Osteoblast (primary cell): ENCODE data around the gene LYRM9. TPM values are rescaled to one million over a fixed set of nuclear protein-coding genes. Genes with fewer than 3 reads are reported as not detected.
A peak's percentile ranks its signal among the peaks of the same experiment; 100 is the strongest.

ENCODE experiments used
- DNase-seq: peaks from one replicate; pipeline ENCODE4 v3.0.0; 2011; ENCODE audit warnings: low spot score, mixed read lengths; ENCODE audit not compliant: insufficient read length; ENCODE audit errors: missing footprints
- H2AFZ ChIP-seq: 2 replicates; pipeline ENCODE4 v1.6.0; 2011; ENCODE audit warnings: mild to moderate bottlenecking, low read length
- H3K27ac ChIP-seq: 2 replicates; pipeline ENCODE4 v1.5.1; 2011; ENCODE audit warnings: mild to moderate bottlenecking, low read depth, low read length, moderate library complexity
- H3K27me3 ChIP-seq: 2 replicates; pipeline ENCODE4 v1.6.0; 2012; ENCODE audit warnings: mild to moderate bottlenecking, control low read depth, inconsistent platforms, low read length, moderate library complexity; ENCODE audit not compliant: insufficient read depth
- H3K36me3 ChIP-seq: 2 replicates; pipeline ENCODE4 v1.5.1; 2011; ENCODE audit warnings: mild to moderate bottlenecking, low read length, control low read depth, moderate library complexity; ENCODE audit not compliant: insufficient read depth
- H3K4me1 ChIP-seq: 2 replicates; pipeline ENCODE4 v1.5.1; 2011; ENCODE audit warnings: mild to moderate bottlenecking, low read length, control low read depth, moderate library complexity; ENCODE audit not compliant: insufficient read depth
- H3K4me2 ChIP-seq: 2 replicates; pipeline ENCODE4 v1.6.0; 2011; ENCODE audit warnings: mild to moderate bottlenecking, low read length; ENCODE audit not compliant: insufficient read depth
- H3K4me3 ChIP-seq: fragments of 200-600 bp; sonication (generic); 3 replicates; pipeline ENCODE4 v1.5.1; 2012; ENCODE audit warnings: mild to moderate bottlenecking, low read length, inconsistent platforms; ENCODE audit not compliant: insufficient read depth
- H3K79me2 ChIP-seq: 2 replicates; pipeline ENCODE4 v1.6.0; 2012; ENCODE audit warnings: mild to moderate bottlenecking, low read length, control low read depth, inconsistent platforms; ENCODE audit not compliant: insufficient read depth
- H3K9me3 ChIP-seq: 2 replicates; pipeline ENCODE4 v1.5.1; 2011; ENCODE audit warnings: low read depth, low read length, control low read depth
- H4K20me1 ChIP-seq: 2 replicates; pipeline ENCODE4 v1.6.0; 2012; ENCODE audit warnings: mild to moderate bottlenecking, low read length, control low read depth; ENCODE audit not compliant: insufficient read depth
- total RNA-seq: library from RNA; depleted of rRNA; stranded (reverse); fragments of >200 nt; gene quantifications from 2 replicates; pipeline ENCODE4 v1.2.3, GENCODE V29; 2012
- TF ChIP-seq, protein P1 (sequence below): IDR thresholded peaks from 2 replicates; pipeline ENCODE4 v1.5.1; 2011; ENCODE audit warnings: mild to moderate bottlenecking, low read depth, low read length, moderate library complexity; ENCODE audit errors: extremely low read depth

Gene LYRM9
- total RNA-seq, 1 donor = 18.1 TPM

GRCh38 chr17:27938864-27939263 is 45.7 kb upstream of the LYRM9 start:
- no peaks in the 10 kb centered on the region for H3K79me2 ChIP-seq
- H3K9me3 ChIP-seq = no peaks in the 10 kb centered on the region
- no peaks in the 10 kb centered on the region for H3K36me3 ChIP-seq
- no peaks in the 10 kb centered on the region for H3K4me1 ChIP-seq
- no peak overlapping the region for H3K27ac ChIP-seq
- H2AFZ ChIP-seq = no peak overlapping the region
- H3K27me3 ChIP-seq = peaks cover 3% of the 10 kb centered on the region
- no peak overlapping the region for H3K4me2 ChIP-seq
- TF ChIP-seq, protein P1, sequence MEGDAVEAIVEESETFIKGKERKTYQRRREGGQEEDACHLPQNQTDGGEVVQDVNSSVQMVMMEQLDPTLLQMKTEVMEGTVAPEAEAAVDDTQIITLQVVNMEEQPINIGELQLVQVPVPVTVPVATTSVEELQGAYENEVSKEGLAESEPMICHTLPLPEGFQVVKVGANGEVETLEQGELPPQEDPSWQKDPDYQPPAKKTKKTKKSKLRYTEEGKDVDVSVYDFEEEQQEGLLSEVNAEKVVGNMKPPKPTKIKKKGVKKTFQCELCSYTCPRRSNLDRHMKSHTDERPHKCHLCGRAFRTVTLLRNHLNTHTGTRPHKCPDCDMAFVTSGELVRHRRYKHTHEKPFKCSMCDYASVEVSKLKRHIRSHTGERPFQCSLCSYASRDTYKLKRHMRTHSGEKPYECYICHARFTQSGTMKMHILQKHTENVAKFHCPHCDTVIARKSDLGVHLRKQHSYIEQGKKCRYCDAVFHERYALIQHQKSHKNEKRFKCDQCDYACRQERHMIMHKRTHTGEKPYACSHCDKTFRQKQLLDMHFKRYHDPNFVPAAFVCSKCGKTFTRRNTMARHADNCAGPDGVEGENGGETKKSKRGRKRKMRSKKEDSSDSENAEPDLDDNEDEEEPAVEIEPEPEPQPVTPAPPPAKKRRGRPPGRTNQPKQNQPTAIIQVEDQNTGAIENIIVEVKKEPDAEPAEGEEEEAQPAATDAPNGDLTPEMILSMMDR = no peak
- DNase-seq = no peak
- no peaks in the 10 kb centered on the region for H4K20me1 ChIP-seq
- no peak overlapping the region for H3K4me3 ChIP-seq

GRCh38 chr17:27938241-27938640 is 45.1 kb upstream of the LYRM9 start:
- TF ChIP-seq, protein P1 = no peak
- no peaks in the 10 kb centered on the region for H4K20me1 ChIP-seq
- no peaks in the 10 kb centered on the region for H3K9me3 ChIP-seq
- H3K4me3 ChIP-seq = no peak overlapping the region
- H3K4me2 ChIP-seq = no peak overlapping the region
- H3K79me2 ChIP-seq = no peaks in the 10 kb centered on the region
- H3K4me1 ChIP-seq = no peaks in the 10 kb centered on the region
- peaks cover 3% of the 10 kb centered on the region for H3K27me3 ChIP-seq
- no peaks in the 10 kb centered on the region for H3K36me3 ChIP-seq
- DNase-seq = no peak
- no peak overlapping the region for H3K27ac ChIP-seq
- H2AFZ ChIP-seq = no peak overlapping the region

DNA sequence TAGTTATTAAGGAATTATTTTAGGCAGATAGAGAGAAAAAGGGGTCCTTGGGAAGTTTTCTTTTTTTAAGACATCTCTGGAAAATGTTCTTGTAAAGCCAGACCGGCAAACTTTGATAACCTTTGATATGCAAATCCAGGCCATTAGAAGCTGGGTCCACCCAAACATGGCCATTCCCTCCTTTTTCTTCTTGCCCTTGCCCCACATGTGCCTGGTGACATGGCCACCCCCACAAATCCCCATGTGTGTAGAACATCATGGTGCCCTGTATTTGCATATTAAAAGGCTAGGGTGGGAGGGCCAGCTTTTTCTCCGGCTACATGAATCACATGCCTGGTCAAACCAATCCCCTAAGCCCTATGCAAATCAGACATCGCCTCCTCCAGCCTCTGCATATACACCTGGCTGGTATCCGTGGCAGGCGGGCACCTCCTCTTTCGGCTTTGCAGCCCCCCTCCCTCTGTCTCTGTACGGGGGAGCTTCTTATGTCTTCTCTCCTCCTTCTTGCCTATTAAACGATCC is 43.9 kb upstream of the LYRM9 start:
- TF ChIP-seq, protein P1 = no peak
- peaks cover 3% of the 10 kb centered on the region for H3K27me3 ChIP-seq
- DNase-seq = no peak
- H3K36me3 ChIP-seq = no peaks in the 10 kb centered on the region
- no peaks in the 10 kb centered on the region for H3K4me1 ChIP-seq
- H3K79me2 ChIP-seq = no peaks in the 10 kb centered on the region
- H3K9me3 ChIP-seq = no peaks in the 10 kb centered on the region
- no peak overlapping the region for H3K4me3 ChIP-seq
- no peak overlapping the region for H3K4me2 ChIP-seq
- no peak overlapping the region for H3K27ac ChIP-seq
- H2AFZ ChIP-seq = no peak overlapping the region
- H4K20me1 ChIP-seq = no peaks in the 10 kb centered on the region

- H3K9me3 ChIP-seq = no peaks in the 10 kb centered on the region
- DNase-seq = peak; percentile 56
- H3K79me2 ChIP-seq = no peaks in the 10 kb centered on the region
- H3K27me3 ChIP-seq = peaks cover 8% of the 10 kb centered on the region
- H3K27ac ChIP-seq = no peak overlapping the region
- H3K4me1 ChIP-seq = no peaks in the 10 kb centered on the region
- H3K4me3 ChIP-seq = no peak overlapping the region
- no peak overlapping the region for H2AFZ ChIP-seq
- H4K20me1 ChIP-seq = no peaks in the 10 kb centered on the region
- TF ChIP-seq, protein P1 = no peak
- no peak overlapping the region for H3K4me2 ChIP-seq
- H3K36me3 ChIP-seq = no peaks in the 10 kb centered on the region
Measured at GRCh38 chr17:27930000-27930399, 36.8 kb upstream of the LYRM9 start.
